Kidney epithelial cell (primary cell): ENCODE results near the gene LIMS1. TPM values are rescaled to one million over a fixed set of nuclear protein-coding genes. Genes with fewer than 3 reads are reported as not detected.

Source experiments
- DNase-seq: peaks from one replicate; pipeline ENCODE4 v3.0.0-alpha.2; 2010; ENCODE audit warnings: low read depth
- H3K27me3 ChIP-seq: 2 replicates; pipeline ENCODE4 v1.6.0; 2011; ENCODE audit warnings: low read length; ENCODE audit not compliant: control insufficient read depth, insufficient read depth
- H3K36me3 ChIP-seq: 2 replicates; pipeline ENCODE4 v1.5.1; 2011; ENCODE audit warnings: low read length; ENCODE audit not compliant: control insufficient read depth, insufficient read depth
- H3K4me3 ChIP-seq: 2 replicates; pipeline ENCODE4 v1.5.1; 2011; ENCODE audit warnings: low read depth, mild to moderate bottlenecking, control low read depth, low read length
- total RNA-seq: library from RNA; depleted of rRNA; stranded (reverse); fragments of >200 nt; gene quantifications from 2 replicates; pipeline ENCODE4 v1.2.3, GENCODE V29; 2015
- TF ChIP-seq, protein P1 (sequence below): IDR thresholded peaks from 2 replicates; pipeline ENCODE4 v1.5.1; 2011; ENCODE audit warnings: mild to moderate bottlenecking, moderate library complexity, low read length, control low read depth, inconsistent platforms; ENCODE audit not compliant: insufficient read depth, poor library complexity, severe bottlenecking

The LIMS1 gene
- total RNA-seq, 1 donor from 2014 or later, result 202 TPM

DNA sequence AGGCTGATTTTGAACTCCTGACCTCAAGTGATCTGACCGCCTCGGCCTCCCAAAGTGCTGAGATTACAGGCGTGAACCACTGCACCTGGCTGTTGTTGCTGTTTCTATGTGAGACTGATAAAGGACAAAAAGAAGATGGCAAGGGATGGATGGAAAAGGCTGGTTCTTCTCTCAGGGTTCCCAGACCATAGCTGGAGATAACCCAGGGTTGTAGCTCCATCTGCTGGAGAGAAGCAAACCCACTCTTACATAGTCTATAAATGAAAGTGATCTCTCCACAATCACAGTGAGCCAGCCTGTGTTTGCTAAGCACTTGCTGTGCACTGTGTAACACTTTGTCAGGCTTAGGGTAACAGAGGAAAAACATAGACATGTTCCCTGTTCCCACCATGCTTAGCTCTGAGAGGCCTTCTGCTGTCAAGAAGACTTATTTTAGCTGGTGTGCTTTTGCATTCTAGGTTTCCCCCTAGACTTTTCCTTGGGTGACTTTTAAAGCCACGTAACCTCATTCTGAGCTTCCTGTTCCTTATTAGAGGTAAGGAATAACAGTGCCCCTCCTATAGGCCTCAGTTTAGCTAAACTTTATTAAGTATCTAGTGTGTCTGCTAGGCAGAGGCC, 49.7 kb downstream of the LIMS1 start:
- Histone ChIP-seq H3K27me3 (no peaks in the 10 kb centered on the region), H3K4me3 (no peak overlapping the region), H3K36me3 (no peaks in the 10 kb centered on the region)
- TF ChIP-seq, protein P1, sequence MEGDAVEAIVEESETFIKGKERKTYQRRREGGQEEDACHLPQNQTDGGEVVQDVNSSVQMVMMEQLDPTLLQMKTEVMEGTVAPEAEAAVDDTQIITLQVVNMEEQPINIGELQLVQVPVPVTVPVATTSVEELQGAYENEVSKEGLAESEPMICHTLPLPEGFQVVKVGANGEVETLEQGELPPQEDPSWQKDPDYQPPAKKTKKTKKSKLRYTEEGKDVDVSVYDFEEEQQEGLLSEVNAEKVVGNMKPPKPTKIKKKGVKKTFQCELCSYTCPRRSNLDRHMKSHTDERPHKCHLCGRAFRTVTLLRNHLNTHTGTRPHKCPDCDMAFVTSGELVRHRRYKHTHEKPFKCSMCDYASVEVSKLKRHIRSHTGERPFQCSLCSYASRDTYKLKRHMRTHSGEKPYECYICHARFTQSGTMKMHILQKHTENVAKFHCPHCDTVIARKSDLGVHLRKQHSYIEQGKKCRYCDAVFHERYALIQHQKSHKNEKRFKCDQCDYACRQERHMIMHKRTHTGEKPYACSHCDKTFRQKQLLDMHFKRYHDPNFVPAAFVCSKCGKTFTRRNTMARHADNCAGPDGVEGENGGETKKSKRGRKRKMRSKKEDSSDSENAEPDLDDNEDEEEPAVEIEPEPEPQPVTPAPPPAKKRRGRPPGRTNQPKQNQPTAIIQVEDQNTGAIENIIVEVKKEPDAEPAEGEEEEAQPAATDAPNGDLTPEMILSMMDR, result peak; percentile 76
- DNase-seq, result no peak

DNA sequence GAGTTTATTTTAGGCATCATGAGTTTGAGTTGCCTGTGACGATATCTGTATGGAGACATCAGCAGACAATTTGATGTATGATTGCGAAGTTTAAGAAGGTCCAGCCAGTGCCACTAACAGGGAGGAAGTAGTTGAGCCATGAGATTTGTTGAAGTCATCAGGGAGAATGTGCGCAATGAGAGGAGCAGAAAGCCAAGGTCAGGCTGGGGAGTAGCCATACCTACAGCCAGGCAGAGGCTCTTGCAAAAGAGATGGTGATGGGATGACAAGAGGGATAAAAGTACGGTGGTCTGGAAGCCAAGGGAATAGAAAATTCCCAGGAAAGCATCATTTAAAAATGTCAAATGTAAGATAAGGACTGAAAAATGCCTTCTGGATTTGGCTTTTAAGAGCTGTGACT, 51.2 kb downstream of the LIMS1 start:
- H3K36me3 ChIP-seq, result no peaks in the 10 kb centered on the region
- no peaks in the 10 kb centered on the region for H3K27me3 ChIP-seq
- DNase-seq, result no peak
- TF ChIP-seq, protein P1, result no peak
- no peak overlapping the region for H3K4me3 ChIP-seq

DNA sequence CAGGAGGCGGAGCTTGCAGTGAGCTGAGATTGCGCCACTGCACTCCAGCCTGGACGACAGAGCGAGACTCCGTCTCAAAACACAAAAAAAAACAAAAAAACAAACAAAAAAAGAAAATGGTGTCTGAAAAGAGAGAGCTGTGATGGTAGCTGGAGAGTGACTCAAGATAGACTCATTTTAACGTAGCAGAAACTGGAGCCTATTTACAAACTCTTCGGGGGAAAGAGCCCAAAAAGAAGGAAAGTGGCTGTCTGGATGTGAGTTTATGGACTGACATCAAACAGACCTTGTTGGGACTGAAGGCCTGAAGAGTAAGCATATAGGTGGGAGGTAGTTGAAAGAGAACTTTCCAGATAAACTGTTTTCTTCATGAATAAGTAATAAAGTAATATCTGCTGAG, 51.8 kb downstream of the LIMS1 start:
- Histone ChIP-seq H3K27me3 (no peaks in the 10 kb centered on the region), H3K36me3 (no peaks in the 10 kb centered on the region), H3K4me3 (no peak overlapping the region)
- DNase-seq, result no peak
- TF ChIP-seq, protein P1, result no peak

DNA sequence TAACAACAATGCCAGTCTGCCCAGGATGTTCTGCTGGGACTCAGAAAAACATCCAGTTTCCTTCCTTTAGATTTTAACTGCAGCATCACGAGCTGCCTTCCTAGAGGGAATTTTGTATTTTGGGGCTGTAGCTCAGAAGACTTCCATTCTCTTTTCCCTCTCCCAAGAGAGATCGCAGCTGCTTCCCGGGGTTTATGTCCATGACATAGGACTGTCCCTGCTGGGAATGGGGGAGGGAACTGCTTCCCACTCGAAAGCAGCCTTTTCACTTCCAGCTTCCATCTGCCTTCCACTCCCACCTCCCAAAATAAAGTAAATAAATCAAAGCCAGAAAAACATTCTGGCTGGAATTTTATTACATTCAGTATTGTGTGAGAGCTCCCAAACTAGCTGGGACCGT, 52.4 kb downstream of the LIMS1 start:
- no peaks in the 10 kb centered on the region for H3K27me3 ChIP-seq
- DNase-seq, result no peak

DNA sequence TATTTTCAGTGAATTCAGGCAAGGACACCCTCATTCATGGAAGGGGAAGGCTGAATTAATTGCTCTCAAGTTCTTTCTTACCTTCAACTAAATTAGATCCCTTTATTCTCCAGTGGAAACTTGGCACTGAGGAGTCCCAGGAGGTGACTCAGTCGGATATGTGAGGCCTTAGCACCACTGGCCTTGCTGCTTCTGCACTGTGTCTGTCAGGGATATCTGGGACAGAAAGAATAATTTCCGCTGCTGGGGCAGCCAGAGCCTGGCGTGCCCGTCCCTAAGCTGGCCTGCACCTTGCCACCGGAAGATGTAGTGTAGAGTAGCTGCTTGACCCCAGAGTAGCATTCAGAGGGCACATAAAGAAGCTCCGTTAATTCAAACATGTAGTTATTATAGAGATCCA, 53.4 kb downstream of the LIMS1 start:
- Histone ChIP-seq H3K27me3 (no peaks in the 10 kb centered on the region), H3K36me3 (no peaks in the 10 kb centered on the region), H3K4me3 (no peak overlapping the region)
- TF ChIP-seq, protein P1, result no peak
- DNase-seq, result no peak

More for the DNA sequence above, 52.4 kb downstream of the LIMS1 start:
- Histone ChIP-seq H3K4me3 (no peak overlapping the region), H3K36me3 (no peaks in the 10 kb centered on the region)
- TF ChIP-seq, protein P1, result no peak

- H3K36me3 ChIP-seq, result no peaks in the 10 kb centered on the region
- H3K4me3 ChIP-seq, result no peak overlapping the region
- TF ChIP-seq, protein P1, result no peak
- no peak for DNase-seq
- H3K27me3 ChIP-seq, result no peaks in the 10 kb centered on the region
These were observed 53.9 kb downstream of the LIMS1 start for GRCh38 chr2:108588070-108588668.
